NCI-H2196 treated with DMSO at 0.1 percent for 48 hours (cell line): Measurements from ENCODE around the gene SAMD4A.
"Not testable (repeated sequence)": the region's sequence is repeated elsewhere in the genome, so short reads cannot be mapped to it uniquely, and the experiment has no call there.

Experiments used
- DNase-seq: peaks from one replicate; lab custom pipeline; 2025; ENCODE audit not compliant: unreplicated experiment; lab: John Stamatoyannopoulos, UW

The SAMD4A gene

GRCh38 chr14:54722791-54723432 lies 156.0 kb downstream of the SAMD4A start:
- no peak for DNase-seq

- no peak for DNase-seq
Measured at GRCh38 chr14:54724123-54724522, 157.2 kb downstream of the SAMD4A start.

GRCh38 chr14:54724676-54725325 lies 157.9 kb downstream of the SAMD4A start:
- DNase-seq: no peak

GRCh38 chr14:54725998-54726397 lies 159.1 kb downstream of the SAMD4A start:
- no peak for DNase-seq

- DNase-seq: no peak
Measured at GRCh38 chr14:54727929-54728328, 161.0 kb downstream of the SAMD4A start.

- DNase-seq: no peak
Measured at GRCh38 chr14:54728700-54729527, 162.0 kb downstream of the SAMD4A start.

- DNase-seq: no peak
Measured at GRCh38 chr14:54730156-54730961, 163.4 kb downstream of the SAMD4A start.

- no peak for DNase-seq
Measured at GRCh38 chr14:54734966-54735365, 168.0 kb downstream of the SAMD4A start.

- no peak for DNase-seq
Measured at GRCh38 chr14:54735424-54735823, 168.5 kb downstream of the SAMD4A start.

GRCh38 chr14:54737132-54737711 lies 170.3 kb downstream of the SAMD4A start:
- DNase-seq: no peak

- no peak for DNase-seq
Measured at GRCh38 chr14:54738009-54738408, 171.1 kb downstream of the SAMD4A start.

GRCh38 chr14:54739514-54739913 lies 172.6 kb downstream of the SAMD4A start:
- DNase-seq: no peak

- no peak for DNase-seq
Measured at GRCh38 chr14:54742492-54743350, 175.8 kb downstream of the SAMD4A start.

- no peak for DNase-seq
Measured at GRCh38 chr14:54743382-54743781, 176.5 kb downstream of the SAMD4A start.

- DNase-seq: no peak
Measured at GRCh38 chr14:54746019-54746418, 179.1 kb downstream of the SAMD4A start.

- no peak for DNase-seq
Measured at GRCh38 chr14:54747616-54748015, 180.7 kb downstream of the SAMD4A start.

GRCh38 chr14:54749180-54749579 lies 182.3 kb downstream of the SAMD4A start:
- DNase-seq: no peak

GRCh38 chr14:54749727-54750126 lies 182.8 kb downstream of the SAMD4A start:
- DNase-seq: no peak

- not testable (repeated sequence) for DNase-seq
Measured at GRCh38 chr14:54752611-54753010, 185.7 kb downstream of the SAMD4A start.

- DNase-seq: not testable (repeated sequence)
Measured at GRCh38 chr14:54753396-54753795, 186.5 kb downstream of the SAMD4A start.
